DOHH2 (cell line): ENCODE results near the gene MEX3D.

ENCODE experiments used
- CTCF ChIP-seq: fragments of 200-600 bp; sonication (generic); IDR thresholded peaks from one replicate; pipeline ENCODE4 v1.5.1; 2014; ENCODE audit warnings: antibody characterized with exemption, mild to moderate bottlenecking, low read depth, low read length; ENCODE audit not compliant: poor library complexity, severe bottlenecking
- EZH2phosphoT487 ChIP-seq: fragments of 200-600 bp; sonication (generic); IDR thresholded peaks from 2 replicates; pipeline ENCODE4 v1.6.1; 2017; ENCODE audit warnings: borderline replicate concordance, mild to moderate bottlenecking, antibody characterized with exemption, low read length, moderate library complexity, mixed read lengths

- TF ChIP-seq CTCF: no peak
- TF ChIP-seq EZH2phosphoT487: no peak
Measured at GRCh38 chr19:1507192-1507660, 60.9 kb downstream of the MEX3D start.
